Natural killer cell (primary cell): ENCODE results near the gene RNF4. TPM values are rescaled to one million over a fixed set of nuclear protein-coding genes. Genes with fewer than 3 reads are reported as not detected.

Experiments used
- ATAC-seq, 3 donors: fragments of 150-1000 bp in 2 of 3; fragments of 200-7000 bp in 1 of 3; cut with Tn5 transposase; 1 replicate in 1 of 3; 2 replicates in 2 of 3; pipeline ENCODE4 v1.10.0; 2021; ENCODE audit warnings: mild to moderate bottlenecking in 2 of 3, moderate library complexity in 2 of 3
- DNase-seq, 2 donors: peaks; one replicate each; pipeline versions ENCODE4 v3.0.0 to v3.0.0-alpha.2; 2013 to 2021; ENCODE audit warnings: mixed read lengths in 1 of 2
- H3K27ac ChIP-seq: one replicate; pipeline ENCODE4 v1.5.1; 2013; ENCODE audit warnings: mild to moderate bottlenecking, low read length
- H3K27me3 ChIP-seq: one replicate; pipeline ENCODE4 v1.6.1; 2013; ENCODE audit warnings: low read length; ENCODE audit not compliant: control insufficient read depth, insufficient read depth
- H3K36me3 ChIP-seq: one replicate; pipeline ENCODE4 v1.6.1; 2013; ENCODE audit warnings: low read length; ENCODE audit not compliant: control insufficient read depth, insufficient read depth
- H3K4me1 ChIP-seq: one replicate; pipeline ENCODE4 v1.6.1; 2013; ENCODE audit warnings: low read length; ENCODE audit not compliant: control insufficient read depth, insufficient read depth
- H3K4me3 ChIP-seq: one replicate; pipeline ENCODE4 v1.5.1; 2013; ENCODE audit warnings: low read length
- H3K9me3 ChIP-seq: one replicate; pipeline ENCODE4 v1.6.1; 2013; ENCODE audit warnings: low read length; ENCODE audit not compliant: control insufficient read depth, insufficient read depth
- H3K27ac Mint-ChIP-seq, 2 donors: one replicate each; pipeline ENCODE4 v1.8.0; 2022; ENCODE audit warnings: mild to moderate bottlenecking in 2 of 2, mixed read lengths in 2 of 2, moderate library complexity in 1 of 2
- H3K27me3 Mint-ChIP-seq, 2 donors: one replicate each; pipeline ENCODE4 v1.8.0; 2022; ENCODE audit warnings: low read depth in 2 of 2, mixed read lengths in 2 of 2
- H3K36me3 Mint-ChIP-seq: one replicate; pipeline ENCODE4 v1.8.0; 2022; ENCODE audit warnings: mixed read lengths
- H3K4me1 Mint-ChIP-seq, 2 donors: one replicate each; pipeline ENCODE4 v1.8.0; 2022; ENCODE audit warnings: mixed read lengths in 2 of 2
- H3K4me3 Mint-ChIP-seq: one replicate; pipeline ENCODE4 v1.8.0; 2022; ENCODE audit warnings: mild to moderate bottlenecking, moderate library complexity, mixed read lengths
- H3K9me3 Mint-ChIP-seq, 2 donors: one replicate each; pipeline ENCODE4 v1.8.0; 2022; ENCODE audit warnings: mixed read lengths in 2 of 2
- WGBS: methylation state at CpG from one replicate; pipeline ENCODE4 v1.1.7; 2013; ENCODE audit warnings: missing lambda C conversion rate; ENCODE audit not compliant: insufficient coverage; 5-methylcytosine and 5-hydroxymethylcytosine counted together
- intact Hi-C: fragments of 100-400 bp; cut with micrococcal nuclease; formaldehyde crosslinking; loops from one replicate; pipeline ENCODE4 v1.14.2; 2022
- total RNA-seq, 4 donors: library from RNA; stranded (reverse); fragments of 120-200 nt in 1 of 4; gene quantifications; one replicate each; pipeline versions ENCODE4 v1.2.3 to v1.2.4, GENCODE V29; 2013 to 2022
- TF ChIP-seq, protein P1 (sequence below): fragments of 200-600 bp; IDR thresholded peaks from one replicate; pipeline ENCODE4 v1.8.0; 2022; ENCODE audit warnings: antibody characterized with exemption

The RNF4 gene
- total RNA-seq, 3 donors from 2014 or later (not counting 1 experiment from before 2014, with no cell fraction given) = 103 to 130 (median 123) TPM

DNA sequence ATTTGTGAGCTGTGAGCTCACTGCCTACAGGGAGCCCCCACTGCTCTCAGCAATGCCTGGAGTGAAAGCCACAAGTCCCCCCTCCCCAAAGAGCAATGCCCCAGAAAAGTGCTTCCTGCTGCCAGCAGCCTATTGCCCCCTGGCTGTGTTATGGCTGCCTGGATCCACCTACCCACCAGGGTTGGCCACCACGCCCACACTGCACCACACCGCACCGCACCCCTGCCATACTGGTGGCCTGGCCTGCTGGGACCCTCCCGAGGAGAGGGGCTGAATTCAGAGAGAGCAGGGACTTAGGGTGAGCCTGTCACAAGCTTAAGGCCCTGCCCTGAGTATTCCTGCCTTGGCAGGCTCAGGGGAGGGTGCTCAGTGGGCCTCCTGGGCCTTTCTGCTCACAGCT is 45.8 kb upstream of the RNF4 start:
- H3K36me3 Mint-ChIP-seq = no peaks in the 10 kb centered on the region
- no peak overlapping the region for H3K27ac Mint-ChIP-seq

DNA sequence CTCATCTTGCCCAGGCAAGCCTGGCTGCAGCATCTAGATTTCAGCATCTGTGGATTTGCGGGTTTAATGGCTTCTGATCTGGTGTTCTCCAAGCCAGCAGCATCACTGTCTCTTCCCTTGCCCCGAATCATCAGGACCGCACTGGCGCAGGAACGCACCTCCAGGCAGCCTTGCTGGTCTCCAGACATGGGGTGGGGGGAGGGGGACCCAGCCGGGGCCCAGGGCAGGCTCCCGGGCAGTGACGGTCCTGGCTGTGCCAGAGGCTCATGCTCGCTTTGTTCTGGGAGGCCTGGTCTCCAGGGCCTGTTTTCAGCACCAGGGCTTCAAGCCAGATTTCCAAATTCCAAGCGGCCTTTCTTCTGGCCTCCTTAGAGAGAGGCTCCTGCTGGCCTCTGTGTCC is 45.2 kb upstream of the RNF4 start:
- H3K4me1 ChIP-seq = peaks cover 11% of the 10 kb centered on the region
- no peaks in the 10 kb centered on the region for H3K9me3 ChIP-seq
- intact Hi-C loops = no loop called here
- WGBS = 86% methylated on average over 10 of the region's 10 CpGs
- H3K9me3 Mint-ChIP-seq = no peaks in the 10 kb centered on the region
- H3K27ac ChIP-seq = no peak overlapping the region
- DNase-seq = no peak
- H3K4me3 Mint-ChIP-seq = no peak overlapping the region
- peaks cover 13% of the 10 kb centered on the region for H3K27me3 ChIP-seq
- peaks cover 17% of the 10 kb centered on the region in 2 donors for H3K4me1 Mint-ChIP-seq
- TF ChIP-seq, protein P1, sequence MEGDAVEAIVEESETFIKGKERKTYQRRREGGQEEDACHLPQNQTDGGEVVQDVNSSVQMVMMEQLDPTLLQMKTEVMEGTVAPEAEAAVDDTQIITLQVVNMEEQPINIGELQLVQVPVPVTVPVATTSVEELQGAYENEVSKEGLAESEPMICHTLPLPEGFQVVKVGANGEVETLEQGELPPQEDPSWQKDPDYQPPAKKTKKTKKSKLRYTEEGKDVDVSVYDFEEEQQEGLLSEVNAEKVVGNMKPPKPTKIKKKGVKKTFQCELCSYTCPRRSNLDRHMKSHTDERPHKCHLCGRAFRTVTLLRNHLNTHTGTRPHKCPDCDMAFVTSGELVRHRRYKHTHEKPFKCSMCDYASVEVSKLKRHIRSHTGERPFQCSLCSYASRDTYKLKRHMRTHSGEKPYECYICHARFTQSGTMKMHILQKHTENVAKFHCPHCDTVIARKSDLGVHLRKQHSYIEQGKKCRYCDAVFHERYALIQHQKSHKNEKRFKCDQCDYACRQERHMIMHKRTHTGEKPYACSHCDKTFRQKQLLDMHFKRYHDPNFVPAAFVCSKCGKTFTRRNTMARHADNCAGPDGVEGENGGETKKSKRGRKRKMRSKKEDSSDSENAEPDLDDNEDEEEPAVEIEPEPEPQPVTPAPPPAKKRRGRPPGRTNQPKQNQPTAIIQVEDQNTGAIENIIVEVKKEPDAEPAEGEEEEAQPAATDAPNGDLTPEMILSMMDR = no peak
- ATAC-seq = no peak
- H3K4me3 ChIP-seq = no peak overlapping the region
- peaks cover 18 to 20% of the 10 kb centered on the region in 2 donors for H3K27me3 Mint-ChIP-seq
- H3K27ac Mint-ChIP-seq = no peak overlapping the region
- H3K36me3 Mint-ChIP-seq = no peaks in the 10 kb centered on the region
- no peaks in the 10 kb centered on the region for H3K36me3 ChIP-seq

More for the DNA sequence above, 45.8 kb upstream of the RNF4 start:
- Histone ChIP-seq H3K9me3 (no peaks in the 10 kb centered on the region), H3K27me3 (peaks cover 13% of the 10 kb centered on the region), H3K4me1 (peaks cover 11% of the 10 kb centered on the region), H3K4me3 (no peak overlapping the region), H3K36me3 (no peaks in the 10 kb centered on the region), H3K27ac (no peak overlapping the region)
- TF ChIP-seq, protein P1 = no peak
- DNase-seq (no peak), ATAC-seq (no peak)
- intact Hi-C loops = no loop called here
- Mint-ChIP-seq H3K27me3 (peaks cover 16 to 20% of the 10 kb centered on the region in 2 donors), H3K4me3 (no peak overlapping the region), H3K9me3 (no peaks in the 10 kb centered on the region), H3K4me1 (peaks cover 16 to 17% of the 10 kb centered on the region in 2 donors)
- 62% methylated on average over 4 of the region's 4 CpGs for WGBS

DNA sequence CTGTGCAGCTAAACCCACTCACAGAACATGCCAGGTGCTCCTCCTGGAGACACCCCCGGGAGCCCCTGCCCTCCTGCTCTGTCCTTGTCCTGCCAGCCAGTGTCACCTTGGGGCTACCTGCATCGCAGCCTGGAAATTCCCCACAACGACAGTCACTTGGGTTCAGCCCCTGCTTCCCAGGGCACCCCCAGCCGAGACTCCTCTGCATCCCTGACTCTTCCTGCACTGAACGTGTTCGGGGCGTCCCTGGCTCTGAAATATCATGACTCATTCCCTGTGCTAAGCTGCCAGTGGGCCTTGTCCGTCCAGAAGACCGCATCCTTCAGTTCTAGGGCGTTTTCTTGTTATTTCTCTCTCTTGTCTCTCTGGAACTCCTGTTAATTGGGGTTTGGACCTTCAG is 44.3 kb upstream of the RNF4 start:
- Mint-ChIP-seq H3K27ac (no peak overlapping the region), H3K36me3 (no peaks in the 10 kb centered on the region), H3K9me3 (no peaks in the 10 kb centered on the region), H3K4me3 (no peak overlapping the region), H3K4me1 (peaks cover 8 to 11% of the 10 kb centered on the region in 2 donors), H3K27me3 (peaks cover 20 to 22% of the 10 kb centered on the region in 2 donors)
- H3K36me3 ChIP-seq = no peaks in the 10 kb centered on the region
- DNase-seq = no peak
- 82% methylated on average over 10 of the region's 10 CpGs for WGBS
- TF ChIP-seq, protein P1 = no peak
- no peak overlapping the region for H3K27ac ChIP-seq
- H3K27me3 ChIP-seq = peaks cover 13% of the 10 kb centered on the region
- no peaks in the 10 kb centered on the region for H3K9me3 ChIP-seq
- H3K4me3 ChIP-seq = no peak overlapping the region
- intact Hi-C loops = no loop called here
- peaks cover 4% of the 10 kb centered on the region for H3K4me1 ChIP-seq
- ATAC-seq = no peak

DNA sequence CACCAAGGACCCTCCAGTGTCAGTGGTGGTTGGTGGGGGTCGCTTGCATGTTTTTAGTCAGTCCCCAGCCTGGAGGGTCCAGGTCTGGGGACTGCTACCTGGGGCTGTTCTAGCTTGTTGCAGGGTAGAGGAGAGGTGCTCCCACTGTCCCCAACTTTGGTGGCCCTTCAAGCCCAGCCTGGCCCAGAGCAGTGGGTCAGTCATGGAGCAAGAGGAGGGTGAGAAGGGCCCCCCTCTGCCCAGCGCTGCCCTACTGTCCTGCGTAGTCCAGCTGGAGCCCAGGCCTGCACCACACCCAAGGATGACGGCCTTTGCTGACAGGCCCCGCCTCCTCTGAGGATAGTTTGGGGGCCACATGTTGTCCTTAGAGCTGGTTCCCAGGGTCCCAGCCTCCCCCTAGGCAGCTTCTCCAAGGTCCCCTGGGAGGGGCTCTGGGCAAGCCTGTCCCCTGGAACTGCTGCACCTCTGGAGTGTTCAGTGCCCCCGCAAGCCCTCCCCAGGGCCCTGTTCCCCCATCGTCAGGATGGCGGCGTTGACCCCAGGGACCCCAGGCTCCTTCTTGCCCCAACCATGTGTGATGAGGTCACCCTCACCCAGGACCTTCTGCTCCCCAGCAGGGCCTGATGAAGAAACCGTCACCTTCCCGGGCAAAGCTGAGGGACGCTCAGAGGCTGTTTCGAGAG is 43.4 kb upstream of the RNF4 start:
- no peaks in the 10 kb centered on the region for H3K9me3 Mint-ChIP-seq
- Histone ChIP-seq H3K4me1 (no peaks in the 10 kb centered on the region), H3K27me3 (peaks cover 7% of the 10 kb centered on the region), H3K9me3 (no peaks in the 10 kb centered on the region), H3K27ac (no peak overlapping the region), H3K36me3 (no peaks in the 10 kb centered on the region), H3K4me3 (no peak overlapping the region)
- H3K4me3 Mint-ChIP-seq = no peak overlapping the region
- TF ChIP-seq, protein P1 = no peak
- peaks cover 11 to 14% of the 10 kb centered on the region in 2 donors for H3K27me3 Mint-ChIP-seq
- DNase-seq (no peak), ATAC-seq (no peak)
- intact Hi-C loops = no loop called here
- no peaks in the 10 kb centered on the region for H3K36me3 Mint-ChIP-seq
- WGBS = 94% methylated on average over 13 of the region's 13 CpGs
- H3K4me1 Mint-ChIP-seq = peaks cover 0 to 4% of the 10 kb centered on the region in 2 donors
- no peak overlapping the region for H3K27ac Mint-ChIP-seq
